Thymus (tissue), 11 donors: ENCODE results near the gene CACNG4. TPM values are rescaled to one million over a fixed set of nuclear protein-coding genes. Genes with fewer than 3 reads are reported as not detected.

ENCODE experiments used
- DNase-seq, 9 donors: peaks; one replicate each; pipeline ENCODE4 v3.0.0-alpha.2; 2013; ENCODE audit warnings: low spot score in 9 of 9, low read depth in 6 of 9, missing footprints in 1 of 9
- H3K27ac ChIP-seq, 2 donors: one replicate each; pipeline ENCODE4 v1.5.1; 2013; ENCODE audit warnings: control low read depth in 1 of 2, low read depth in 1 of 2, low read length in 1 of 2, mild to moderate bottlenecking in 1 of 2, moderate library complexity in 1 of 2
- H3K27me3 ChIP-seq, 2 donors: one replicate each; pipeline ENCODE4 v1.5.1; 2013; ENCODE audit warnings: low read length in 1 of 2; ENCODE audit not compliant: control insufficient read depth in 2 of 2, insufficient read depth in 1 of 2
- H3K36me3 ChIP-seq, 2 donors: one replicate each; pipeline ENCODE4 v1.5.1; 2013; ENCODE audit warnings: low read length in 1 of 2, mild to moderate bottlenecking in 1 of 2, moderate library complexity in 1 of 2; ENCODE audit not compliant: control insufficient read depth in 2 of 2, insufficient read depth in 2 of 2
- H3K4me1 ChIP-seq, 2 donors: one replicate each; pipeline ENCODE4 v1.5.1; 2013; ENCODE audit warnings: low read length in 2 of 2; ENCODE audit not compliant: control insufficient read depth in 2 of 2, insufficient read depth in 2 of 2
- H3K4me3 ChIP-seq, 2 donors: one replicate each; pipeline ENCODE4 v1.5.1; 2013; ENCODE audit warnings: low read length in 2 of 2, control low read depth in 1 of 2, mild to moderate bottlenecking in 1 of 2
- H3K9me3 ChIP-seq, 2 donors: one replicate each; pipeline ENCODE4 v1.5.1; 2013; ENCODE audit warnings: low read length in 1 of 2, mild to moderate bottlenecking in 1 of 2; ENCODE audit not compliant: control insufficient read depth in 2 of 2, insufficient read depth in 1 of 2
- WGBS: extraction: QIAGEN DNeasy Blood & Tissue Kit; methylation state at CpG from one replicate; pipeline ENCODE4 v1.1.7; 2013; 5-methylcytosine and 5-hydroxymethylcytosine counted together
- polyA plus RNA-seq: library from polyadenylated mRNA; stranded (reverse); fragments of 200-250 nt; gene quantifications from one replicate; pipeline ENCODE4 v1.2.3, GENCODE V29; 2013
- total RNA-seq: library from RNA; stranded (reverse); fragments of 120-200 nt; gene quantifications from one replicate; pipeline ENCODE4 v1.2.4, GENCODE V29; 2013
- donor health status: healthy.

Gene CACNG4
- total and polyA plus RNA-seq, 2 donors: 0.07 to 0.09 TPM

DNA sequence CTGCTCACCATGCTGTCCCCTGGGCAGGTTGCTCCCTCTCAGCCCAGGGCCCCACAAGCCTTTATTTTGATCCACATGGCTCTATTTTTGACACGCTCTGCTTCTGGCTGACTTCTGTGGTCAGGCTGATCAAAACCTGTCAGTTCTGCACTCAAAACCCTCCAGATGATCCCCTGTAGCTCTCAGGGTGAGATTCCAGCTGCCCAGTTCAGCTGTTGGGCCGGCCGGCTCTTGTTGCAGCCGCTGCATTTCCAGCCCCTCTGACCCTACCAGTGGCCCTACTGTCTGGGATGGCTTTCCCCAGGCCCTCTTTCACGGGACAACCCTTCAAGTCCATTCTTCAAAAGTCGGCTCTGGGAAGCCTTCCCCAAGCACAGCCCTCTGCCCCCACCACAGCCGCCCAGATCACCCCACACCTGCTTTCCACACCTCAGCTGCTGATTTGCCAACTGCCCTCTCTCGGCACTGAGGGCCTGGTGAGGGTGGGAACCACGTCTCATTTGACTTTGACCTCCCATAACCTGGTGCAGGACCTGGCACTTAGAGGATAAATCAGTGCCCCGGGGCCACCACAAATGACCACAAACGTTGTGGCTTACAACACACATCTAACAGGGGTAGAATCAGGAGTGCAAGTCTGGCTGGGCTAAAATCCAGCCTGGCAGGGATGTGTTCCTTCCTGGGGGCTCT lies 16.3 kb upstream of the CACNG4 start:
- H3K4me1 ChIP-seq: no peaks in the 10 kb centered on the region
- no peak overlapping the region for H3K4me3 ChIP-seq
- no peaks in the 10 kb centered on the region for H3K9me3 ChIP-seq
- H3K36me3 ChIP-seq: no peaks in the 10 kb centered on the region
- DNase-seq: no peak
- H3K27ac ChIP-seq: no peak overlapping the region
- WGBS: 87% methylated on average over 11 of the region's 11 CpGs
- peaks cover 22 to 47% of the 10 kb centered on the region in 2 donors for H3K27me3 ChIP-seq

DNA sequence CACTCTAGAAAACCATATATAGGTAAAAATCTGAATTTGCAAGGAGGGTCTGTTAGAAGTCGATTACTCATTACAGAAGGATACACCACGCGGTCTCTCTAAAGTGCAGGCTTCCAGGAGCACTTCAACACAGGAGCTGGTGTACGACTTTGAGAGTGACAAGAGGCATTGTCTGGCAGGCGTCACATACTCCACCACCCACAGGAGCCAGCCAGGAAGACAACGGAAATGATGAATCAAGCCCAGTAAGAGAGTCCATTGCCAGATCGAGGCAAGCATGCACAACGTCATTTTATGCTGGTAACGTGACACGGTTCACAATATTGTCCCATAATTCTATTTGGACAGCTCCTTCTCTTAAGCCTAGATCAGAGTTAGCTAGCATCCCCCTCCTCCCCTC lies 15.0 kb upstream of the CACNG4 start:
- WGBS: 91% methylated on average over 10 of the region's 10 CpGs
- no peak for DNase-seq
- no peak overlapping the region for H3K4me3 ChIP-seq
- H3K27me3 ChIP-seq: peaks cover 17 to 37% of the 10 kb centered on the region in 2 donors
- H3K27ac ChIP-seq: no peak overlapping the region
- no peaks in the 10 kb centered on the region for H3K36me3 ChIP-seq
- no peaks in the 10 kb centered on the region for H3K4me1 ChIP-seq
- no peaks in the 10 kb centered on the region for H3K9me3 ChIP-seq

DNA sequence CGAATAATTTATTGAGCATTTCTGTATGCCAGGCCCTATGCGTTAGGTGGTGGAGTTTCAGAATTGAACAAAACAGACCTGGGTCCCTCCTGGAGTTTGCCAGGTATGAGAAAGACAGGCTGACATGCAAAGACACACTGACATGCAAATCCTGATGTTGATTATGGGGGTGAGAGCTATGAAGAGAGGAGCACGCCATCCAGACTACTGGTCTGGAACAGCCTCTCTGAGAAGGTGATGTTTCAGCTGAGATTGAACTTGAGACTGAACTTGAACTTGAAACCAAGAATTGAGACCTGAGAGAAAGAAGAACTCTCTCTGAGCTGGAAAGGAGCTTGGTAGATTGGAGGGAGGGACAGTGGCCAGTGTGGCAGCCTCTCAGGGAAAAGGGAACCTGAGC lies 14.2 kb upstream of the CACNG4 start:
- Histone ChIP-seq H3K9me3 (no peaks in the 10 kb centered on the region), H3K4me1 (no peaks in the 10 kb centered on the region), H3K27me3 (peaks cover 9 to 29% of the 10 kb centered on the region in 2 donors), H3K27ac (no peak overlapping the region), H3K36me3 (no peaks in the 10 kb centered on the region), H3K4me3 (no peak overlapping the region)
- WGBS: 97% methylated on average over 3 of the region's 3 CpGs
- DNase-seq: no peak

DNA sequence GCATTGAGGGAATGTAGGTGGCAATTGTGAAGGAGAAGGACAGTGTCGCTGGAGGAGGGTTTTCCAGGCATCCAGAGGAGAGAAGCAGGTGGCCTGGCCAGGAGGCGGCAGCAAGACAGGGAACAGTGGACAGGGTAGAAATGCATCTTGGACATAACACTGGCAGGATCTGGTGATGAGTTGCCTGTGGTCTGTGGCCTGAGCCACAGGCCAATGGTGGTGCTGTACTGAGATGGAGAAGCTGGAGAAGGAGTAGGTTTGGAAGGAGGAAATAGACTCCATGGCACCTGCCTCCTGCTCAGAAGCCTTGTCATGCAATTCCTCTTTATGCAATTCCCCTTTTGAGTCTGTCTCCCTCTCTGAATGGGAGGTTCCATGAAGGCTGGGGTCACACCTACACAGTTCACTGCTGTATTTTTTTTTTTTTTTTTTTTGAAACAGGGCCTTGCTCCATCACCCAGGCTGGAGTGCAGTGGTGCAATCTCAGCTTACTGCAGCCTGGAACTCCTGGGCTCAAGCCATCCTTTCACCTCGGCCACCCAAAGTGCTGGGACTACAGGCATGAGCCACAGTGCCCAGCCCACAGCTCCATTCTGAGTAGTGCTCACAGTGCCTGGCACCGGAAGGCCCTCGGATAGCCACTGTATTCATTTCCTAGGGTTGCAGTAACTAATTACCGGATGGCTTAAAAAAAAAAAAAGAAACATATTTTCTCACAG lies 13.5 kb upstream of the CACNG4 start:
- Histone ChIP-seq H3K4me3 (no peak overlapping the region), H3K36me3 (no peaks in the 10 kb centered on the region), H3K9me3 (no peaks in the 10 kb centered on the region), H3K27ac (no peak overlapping the region), H3K27me3 (peaks cover 4 to 21% of the 10 kb centered on the region in 2 donors), H3K4me1 (no peaks in the 10 kb centered on the region)
- 95% methylated on average over 6 of the region's 6 CpGs for WGBS
- DNase-seq: no peak

DNA sequence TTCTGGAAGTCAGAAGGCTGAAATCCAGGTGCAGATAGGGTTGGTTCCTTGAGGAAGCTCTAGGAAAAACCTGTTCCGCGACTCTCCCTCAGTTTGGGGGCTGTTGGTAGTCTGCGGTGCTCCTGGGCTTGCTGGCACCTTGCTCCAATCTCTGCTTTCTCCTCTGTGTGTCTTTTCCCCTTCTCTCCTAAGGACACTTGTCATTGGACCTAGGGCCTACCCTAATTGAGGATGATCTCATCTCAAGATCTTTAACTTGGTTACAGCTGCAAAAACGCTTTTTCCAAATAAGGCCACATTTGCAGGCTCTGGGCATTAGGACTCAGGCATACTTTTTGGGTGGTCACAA lies 12.9 kb upstream of the CACNG4 start:
- 91% methylated on average over 4 of the region's 4 CpGs for WGBS
- no peaks in the 10 kb centered on the region for H3K4me1 ChIP-seq
- no peak overlapping the region for H3K27ac ChIP-seq

DNA sequence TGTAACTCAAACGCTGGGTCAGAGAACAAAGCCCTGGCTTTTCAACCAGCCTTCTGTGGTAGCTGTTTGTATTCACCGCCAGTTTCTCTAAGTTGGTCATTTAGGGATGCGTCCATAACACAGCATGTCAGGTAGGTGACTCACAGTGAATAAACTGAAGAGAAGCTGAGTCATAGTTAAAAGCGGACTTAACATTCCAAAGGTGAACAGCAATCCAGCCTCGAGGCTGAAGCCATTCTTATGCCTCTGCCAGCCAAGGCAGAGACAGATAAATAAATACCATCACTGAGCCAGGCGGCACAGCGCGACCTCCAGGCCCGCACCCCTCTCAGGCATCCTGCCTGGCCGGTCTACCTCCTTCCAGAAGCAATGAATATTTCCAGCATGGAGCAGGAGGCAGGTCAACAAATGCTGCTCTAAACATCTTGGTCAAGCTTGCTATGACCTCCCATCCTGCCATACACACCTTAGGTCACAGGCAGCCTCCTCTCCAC lies 12.4 kb upstream of the CACNG4 start:
- H3K27me3 ChIP-seq: peaks cover 0 to 12% of the 10 kb centered on the region in 2 donors
- H3K36me3 ChIP-seq: no peaks in the 10 kb centered on the region
- H3K9me3 ChIP-seq: no peaks in the 10 kb centered on the region
- DNase-seq: no peak
- no peaks in the 10 kb centered on the region for H3K4me1 ChIP-seq
- H3K27ac ChIP-seq: no peak overlapping the region
- WGBS: 94% methylated on average over 10 of the region's 10 CpGs
- no peak overlapping the region for H3K4me3 ChIP-seq

More for the DNA sequence above, 12.9 kb upstream of the CACNG4 start:
- no peaks in the 10 kb centered on the region for H3K9me3 ChIP-seq
- H3K27me3 ChIP-seq: peaks cover 0 to 16% of the 10 kb centered on the region in 2 donors
- H3K4me3 ChIP-seq: no peak overlapping the region
- H3K36me3 ChIP-seq: no peaks in the 10 kb centered on the region
- DNase-seq: no peak

DNA sequence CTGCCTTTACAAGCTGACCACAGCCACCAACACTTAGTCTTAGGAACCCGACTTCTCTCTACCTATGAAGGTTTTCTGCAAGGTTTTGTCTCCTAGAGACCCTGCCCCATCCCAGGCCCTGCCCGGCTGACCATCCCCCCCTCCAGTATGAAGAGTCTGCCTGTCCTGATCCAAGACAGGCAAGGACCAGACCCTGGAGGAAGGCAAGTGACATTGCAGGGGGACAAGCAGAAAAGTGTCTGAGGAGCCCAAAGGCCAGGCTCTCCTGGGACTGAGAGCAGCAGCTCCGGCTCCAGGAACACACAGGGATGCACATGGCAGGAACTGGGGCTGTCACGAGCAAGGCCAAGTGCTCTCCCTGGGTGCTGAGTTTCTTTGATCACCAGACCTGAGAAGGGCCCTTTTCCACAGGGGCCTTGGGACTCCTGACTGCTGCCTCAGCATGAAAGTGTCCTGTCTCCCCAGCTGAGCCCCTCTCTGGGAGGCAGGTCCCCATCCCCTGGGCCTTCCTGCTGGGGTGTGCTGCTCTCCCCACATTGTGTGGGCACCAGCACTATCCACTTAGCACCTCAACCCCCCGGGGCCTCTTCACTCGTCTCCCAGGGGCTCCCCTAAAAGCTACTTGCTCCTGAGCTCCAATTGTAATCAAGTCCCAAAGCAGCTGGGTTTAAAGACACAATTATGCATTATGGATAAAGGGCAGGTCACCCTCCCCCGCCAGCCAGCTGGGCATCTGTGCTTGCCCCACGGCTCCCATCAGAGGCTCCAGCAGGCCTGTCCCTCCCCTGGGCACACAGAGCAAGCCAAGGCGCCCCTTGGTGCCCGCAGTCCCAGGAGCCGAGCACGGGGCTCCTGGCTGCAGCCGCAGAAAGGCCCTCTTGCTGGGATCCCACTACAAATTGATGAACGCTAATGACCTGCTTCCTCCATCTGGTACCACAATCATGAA lies 11.6 kb upstream of the CACNG4 start:
- no peaks in the 10 kb centered on the region for H3K36me3 ChIP-seq
- no peak for DNase-seq
- no peak overlapping the region for H3K4me3 ChIP-seq
- no peaks in the 10 kb centered on the region for H3K4me1 ChIP-seq
- no peak overlapping the region for H3K27ac ChIP-seq
- no peaks in the 10 kb centered on the region for H3K9me3 ChIP-seq
- H3K27me3 ChIP-seq: peaks cover 0 to 10% of the 10 kb centered on the region in 2 donors
- WGBS: 95% methylated on average over 14 of the region's 14 CpGs

DNA sequence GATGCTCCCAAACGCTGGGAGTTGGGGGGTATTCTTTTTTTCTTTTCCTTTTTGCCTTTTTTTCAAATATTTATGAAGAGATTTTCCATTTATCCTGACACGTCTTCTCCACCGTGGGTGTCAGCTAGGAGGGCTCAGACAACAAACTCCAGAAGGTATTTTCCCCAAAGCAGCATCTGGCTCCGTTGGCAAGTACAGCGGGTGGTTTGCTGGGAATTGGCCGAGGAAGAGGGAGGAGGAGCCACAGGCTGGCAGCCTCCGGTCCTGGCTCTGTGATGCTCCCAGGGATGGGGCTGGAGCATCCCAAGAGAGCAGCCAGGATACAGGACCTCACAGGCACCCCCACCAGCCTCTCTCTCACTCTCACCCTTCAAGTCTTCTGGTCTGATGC lies 10.9 kb upstream of the CACNG4 start:
- Histone ChIP-seq H3K27me3 (peaks cover 0 to 15% of the 10 kb centered on the region in 2 donors), H3K4me1 (no peaks in the 10 kb centered on the region), H3K4me3 (no peak overlapping the region), H3K36me3 (no peaks in the 10 kb centered on the region), H3K27ac (no peak overlapping the region), H3K9me3 (no peaks in the 10 kb centered on the region)
- WGBS: 88% methylated on average over 7 of the region's 7 CpGs
- no peak for DNase-seq
